HEK293 (cell line): ENCODE results near the gene NAPSA.

Experiments
- CTCF ChIA-PET: fragments of 350-600 bp; formaldehyde crosslinking; extraction: SDS; loops from one replicate; lab custom pipeline; 2021; ENCODE audit warnings: antibody characterized with exemption; lab: Yijun Ruan, JAX
- POLR2A ChIA-PET: fragments of 300-600 bp; formaldehyde crosslinking; extraction: SDS; loops from one replicate; lab custom pipeline; 2020; ENCODE audit warnings: antibody characterized with exemption, inconsistent platforms; lab: Yijun Ruan, JAX
- H3K27ac ChIP-seq: fragments of 200-500 bp; sonication (Bioruptor generic); 2 replicates; pipeline ENCODE4 v1.5.1; 2014; ENCODE audit warnings: low read depth, low read length, control low read depth, inconsistent platforms; ENCODE audit errors: extremely low read depth
- H3K36me3 ChIP-seq, 2 experiments: fragments of 200-500 bp in 1 of 2; sonication (Bioruptor generic) in 1 of 2; 1 replicate in 1 of 2; 2 replicates in 1 of 2; pipeline ENCODE4 v1.5.1; 2014 to 2017; ENCODE audit warnings: inconsistent platforms in 2 of 2, low read length in 2 of 2; ENCODE audit not compliant: control insufficient read depth in 2 of 2, insufficient read depth in 1 of 2
- H3K4me1 ChIP-seq: fragments of 200-500 bp; sonication (Bioruptor generic); 2 replicates; pipeline ENCODE4 v1.5.1; 2014; ENCODE audit warnings: mild to moderate bottlenecking, low read length, inconsistent platforms; ENCODE audit not compliant: control insufficient read depth, insufficient read depth
- H3K4me3 ChIP-seq: 2 replicates; pipeline ENCODE4 v1.5.1; 2011; ENCODE audit warnings: low read depth, mild to moderate bottlenecking, control low read depth, low read length, moderate library complexity
- H3K9me3 ChIP-seq: fragments of 200-500 bp; sonication (Bioruptor generic); 2 replicates; pipeline ENCODE4 v1.5.1; 2014; ENCODE audit warnings: low read depth, low read length, inconsistent platforms; ENCODE audit not compliant: control insufficient read depth, insufficient read depth
- HIC1 ChIP-seq: fragments of 450-650 bp; formaldehyde crosslinking; IDR thresholded peaks from 2 replicates; pipeline ENCODE4 v1.5.1; 2016; ENCODE audit warnings: missing biosample characterization, missing genetic modification characterization
- KLF7 ChIP-seq: fragments of 450-650 bp; formaldehyde crosslinking; IDR thresholded peaks from 2 replicates; pipeline ENCODE4 v1.5.1; 2016; ENCODE audit warnings: missing biosample characterization, missing genetic modification characterization, borderline replicate concordance
- TRIM28 ChIP-seq: IDR thresholded peaks from 2 replicates; pipeline ENCODE4 v1.6.1; 2011; ENCODE audit warnings: low read length, control low read depth, borderline replicate concordance
- YY1 ChIP-seq: fragments of 450-650 bp; formaldehyde crosslinking; IDR thresholded peaks from 2 replicates; pipeline ENCODE4 v1.5.1; 2018; ENCODE audit warnings: missing biosample characterization, missing genetic modification characterization
- ZFP37 ChIP-seq: fragments of 450-650 bp; formaldehyde crosslinking; IDR thresholded peaks from 2 replicates; pipeline ENCODE4 v1.5.1; 2016; ENCODE audit warnings: missing biosample characterization, missing genetic modification characterization
- ZNF146 ChIP-seq: fragments of 450-650 bp; formaldehyde crosslinking; IDR thresholded peaks from 2 replicates; pipeline ENCODE4 v1.5.1; 2016; ENCODE audit warnings: missing biosample characterization, missing genetic modification characterization
- ZNF26 ChIP-seq: fragments of 450-650 bp; formaldehyde crosslinking; IDR thresholded peaks from 2 replicates; pipeline ENCODE4 v1.5.1; 2016; ENCODE audit warnings: missing biosample characterization, missing genetic modification characterization
- ZNF280D ChIP-seq: fragments of 450-650 bp; formaldehyde crosslinking; IDR thresholded peaks from 2 replicates; pipeline ENCODE4 v1.5.1; 2016; ENCODE audit warnings: missing biosample characterization, missing genetic modification characterization
- ZNF398 ChIP-seq: fragments of 450-650 bp; formaldehyde crosslinking; IDR thresholded peaks from 2 replicates; pipeline ENCODE4 v1.5.1; 2017; ENCODE audit warnings: missing biosample characterization, missing genetic modification characterization
- ZNF449 ChIP-seq: fragments of 450-650 bp; formaldehyde crosslinking; IDR thresholded peaks from 2 replicates; pipeline ENCODE4 v1.5.1; 2017; ENCODE audit warnings: missing biosample characterization, mild to moderate bottlenecking, missing genetic modification characterization, moderate library complexity
- ZNF580 ChIP-seq: fragments of 450-650 bp; formaldehyde crosslinking; IDR thresholded peaks from 2 replicates; pipeline ENCODE4 v1.5.1; 2016; ENCODE audit warnings: missing biosample characterization, missing genetic modification characterization
- ZNF624 ChIP-seq: fragments of 450-650 bp; formaldehyde crosslinking; IDR thresholded peaks from 2 replicates; pipeline ENCODE4 v1.5.1; 2017; ENCODE audit warnings: missing biosample characterization, missing genetic modification characterization
- ZNF660 ChIP-seq: fragments of 450-650 bp; IDR thresholded peaks from 2 replicates; pipeline ENCODE4 v1.5.1; 2018; ENCODE audit warnings: missing biosample characterization, mild to moderate bottlenecking, missing genetic modification characterization

Gene NAPSA

GRCh38 chr19:50413096-50413495 is 47.7 kb upstream of the NAPSA start:
- POLR2A ChIA-PET: no interaction called here
- Histone ChIP-seq H3K27ac (no peak overlapping the region), H3K4me3 (no peak overlapping the region), H3K4me1 (no peaks in the 10 kb centered on the region), H3K9me3 (no peaks in the 10 kb centered on the region), H3K36me3 (peaks cover 26 to 66% of the 10 kb centered on the region in 2 experiments; a peak in 2 of 3 replicates)
- TF ChIP-seq ZNF398 (tag by site-specific recombination) (no peak), ZNF280D (tag by site-specific recombination) (peak; percentile 35; the same call in 1 of the 2 replicates)
- CTCF ChIA-PET: no interaction called here

- ChIA-PET CTCF (interaction anchor here (0.6 to 0.7 kb wide), 3 partner anchors 37 to 144 kb away, joined by 3 to 6 read pairs (median 3); no protein-coding TSS in a partner anchor), POLR2A (no interaction called here)
- no peaks in the 10 kb centered on the region for H3K9me3 ChIP-seq
- 0 out of 2 replicates have a peak, but pooled peaks have one; percentile 48 for TF ChIP-seq ZNF146
- no peak for TF ChIP-seq ZNF449
- H3K27ac ChIP-seq: no peak overlapping the region
- H3K4me1 ChIP-seq: no peaks in the 10 kb centered on the region
- peaks cover 30 to 66% of the 10 kb centered on the region in 2 experiments; a peak in 2 of 3 replicates for H3K36me3 ChIP-seq
- H3K4me3 ChIP-seq: no peak overlapping the region
Measured at GRCh38 chr19:50412419-50412818, 47.0 kb upstream of the NAPSA start.

GRCh38 chr19:50410109-50410508 is 44.7 kb upstream of the NAPSA start:
- TF ChIP-seq ZNF580 (tag by site-specific recombination) (peak; percentile 36; the same call in 1 of the 2 replicates), ZNF26 (no peak)
- Histone ChIP-seq H3K36me3 (peaks cover 45 to 81% of the 10 kb centered on the region in 2 experiments), H3K9me3 (no peaks in the 10 kb centered on the region), H3K4me1 (no peaks in the 10 kb centered on the region), H3K4me3 (no peak overlapping the region), H3K27ac (no peak overlapping the region)
- ChIA-PET POLR2A (interaction anchor here (0.8 kb wide), 1 partner anchor 26 kb away, joined by 3 read pairs; the partner anchor contains the start of gene POLD1), CTCF (interaction anchor here (0.6 to 0.9 kb wide), 3 partner anchors 13 to 434 kb away, joined by 3 to 5 read pairs (median 3); no protein-coding TSS in a partner anchor)

GRCh38 chr19:50409347-50409746 is 43.9 kb upstream of the NAPSA start:
- ChIA-PET CTCF (interaction anchor here (0.9 kb wide), 1 partner anchor 51 kb away, joined by 3 read pairs; no protein-coding TSS in a partner anchor), POLR2A (interaction anchor here (0.7 to 0.8 kb wide), 2 partner anchors 25 to 102 kb away, joined by 3 to 4 read pairs; partner anchors contain the start of genes JOSD2 and POLD1)
- Histone ChIP-seq H3K4me1 (no peaks in the 10 kb centered on the region), H3K9me3 (no peaks in the 10 kb centered on the region), H3K4me3 (no peak overlapping the region)
- TF ChIP-seq HIC1 (tag by site-specific recombination): peak; percentile 21; the same call in 1 of the 2 replicates
- no peak for TF ChIP-seq ZFP37
- no peak for TF ChIP-seq TRIM28
- no peak for TF ChIP-seq ZNF660
- no peak for TF ChIP-seq KLF7 (tag by site-specific recombination)
- no peak for TF ChIP-seq YY1 (tag by site-specific recombination)
- no peak for TF ChIP-seq ZNF624 (tag by site-specific recombination)
- TF ChIP-seq, all 188 proteins: peak for 1
- Histone ChIP-seq H3K36me3 (peaks cover 48 to 80% of the 10 kb centered on the region in 2 experiments), H3K27ac (no peak overlapping the region)
